NCI-H524 treated with DMSO at 0.1 percent for 48 hours (cell line): ENCODE measurements around the gene NEK2.
"Not testable (repeated sequence)": the region's sequence is repeated elsewhere in the genome, so short reads cannot be mapped to it uniquely, and the experiment has no call there.

Experiments used
- DNase-seq: peaks from one replicate; lab custom pipeline; 2025; lab: John Stamatoyannopoulos, UW

Gene NEK2

GRCh38 chr1:211632808-211633523, 42.5 kb downstream of the NEK2 start:
- no peak for DNase-seq

DNA sequence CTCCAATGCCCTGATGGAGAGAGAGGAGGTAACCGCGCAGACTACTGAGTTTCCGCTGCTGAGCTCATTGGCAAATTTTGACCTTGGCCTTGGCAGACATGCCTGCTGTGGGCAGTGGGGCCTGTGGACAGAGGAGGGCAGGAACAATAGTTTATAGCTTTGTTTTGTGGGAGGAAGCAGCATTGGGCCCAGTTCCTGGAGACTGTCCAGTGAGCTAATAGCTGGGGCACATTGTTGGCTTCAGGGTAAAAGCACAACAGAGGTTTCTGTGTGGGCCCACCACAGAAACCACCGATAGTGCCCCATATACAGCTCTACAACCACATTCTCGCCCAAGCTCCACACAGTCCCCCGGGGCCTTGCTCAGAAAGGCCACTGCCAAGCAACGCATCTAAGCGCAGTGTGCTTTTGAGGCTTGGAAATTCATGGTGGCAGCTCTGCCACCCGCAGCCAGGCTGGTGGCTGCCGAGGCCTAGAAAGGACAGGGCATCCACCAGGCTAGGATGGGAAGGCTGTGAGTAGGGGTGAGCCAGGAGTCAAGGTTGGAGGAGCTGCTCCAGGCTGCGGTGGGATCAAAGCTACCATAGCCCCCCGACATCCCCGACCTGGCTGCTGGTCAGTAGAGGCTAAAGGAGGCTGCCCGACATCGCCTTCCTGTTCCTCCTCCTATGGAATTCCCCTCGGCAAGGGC, 43.2 kb downstream of the NEK2 start:
- no peak for DNase-seq

GRCh38 chr1:211631168-211631567, 44.3 kb downstream of the NEK2 start:
- no peak for DNase-seq

- no peak for DNase-seq
Observed at GRCh38 chr1:211630236-211631081, 45.0 kb downstream of the NEK2 start.

DNA sequence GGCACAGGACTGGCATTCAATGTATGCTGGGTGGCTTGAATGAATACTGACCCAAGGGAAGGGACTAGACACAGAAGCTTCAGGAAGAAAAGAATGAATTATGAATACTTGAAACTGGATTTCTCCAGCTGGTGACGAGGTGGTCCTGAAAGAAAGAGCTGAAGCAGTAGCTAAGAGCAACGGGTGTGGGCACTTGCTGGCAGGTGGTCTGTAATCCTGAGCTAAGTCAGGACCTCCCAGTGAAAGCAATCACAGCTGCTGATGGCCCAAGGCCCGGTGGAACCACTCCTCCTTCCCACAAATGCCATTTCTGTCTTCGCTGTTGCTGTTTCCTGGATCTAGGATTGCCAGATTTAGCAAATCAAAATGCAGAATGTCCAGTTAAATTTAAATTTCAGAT, 47.0 kb downstream of the NEK2 start:
- peak; percentile 15 for DNase-seq

- no peak for DNase-seq
Observed at GRCh38 chr1:211627259-211627658, 48.2 kb downstream of the NEK2 start.

DNA sequence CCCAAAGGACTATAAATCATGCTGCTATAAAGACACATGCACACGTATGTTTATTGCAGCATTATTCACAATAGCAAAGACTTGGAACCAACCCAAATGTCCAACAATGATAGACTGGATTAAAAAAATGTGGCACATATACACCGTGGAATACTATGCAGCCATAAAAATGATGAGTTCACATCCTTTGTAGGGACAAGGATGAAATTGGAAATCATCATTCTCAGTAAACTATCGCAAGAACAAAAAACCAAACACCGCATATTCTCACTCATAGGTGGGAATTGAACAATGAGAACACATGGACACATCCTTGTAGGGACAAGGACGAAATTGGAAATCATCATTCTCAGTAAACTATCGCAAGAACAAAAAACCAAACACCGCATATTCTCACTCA, 49.6 kb downstream of the NEK2 start:
- DNase-seq, result not testable (repeated sequence)

- no peak for DNase-seq
Observed at GRCh38 chr1:211625040-211625439, 50.4 kb downstream of the NEK2 start.

DNA sequence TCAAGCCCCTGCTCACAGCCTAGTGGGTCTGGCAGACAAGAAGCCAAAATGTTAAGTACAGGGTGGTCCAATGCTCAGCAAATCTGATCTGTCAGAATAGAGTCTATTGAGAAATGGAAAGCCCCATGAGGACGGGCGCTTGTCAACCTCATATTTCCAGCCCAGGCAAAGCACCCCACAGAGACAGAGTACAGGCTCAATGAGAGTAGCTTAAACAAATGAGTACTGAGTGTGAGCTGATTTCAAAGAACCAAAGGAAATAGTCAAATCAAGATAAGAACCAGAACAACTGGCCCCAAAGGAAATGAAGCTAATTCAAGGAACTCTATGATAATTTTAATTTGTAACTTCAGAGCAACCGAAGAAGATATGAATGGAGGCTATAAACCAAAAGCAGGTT, 51.9 kb downstream of the NEK2 start:
- DNase-seq, result no peak

- no peak for DNase-seq
Observed at GRCh38 chr1:211621447-211622198, 53.8 kb downstream of the NEK2 start.

DNA sequence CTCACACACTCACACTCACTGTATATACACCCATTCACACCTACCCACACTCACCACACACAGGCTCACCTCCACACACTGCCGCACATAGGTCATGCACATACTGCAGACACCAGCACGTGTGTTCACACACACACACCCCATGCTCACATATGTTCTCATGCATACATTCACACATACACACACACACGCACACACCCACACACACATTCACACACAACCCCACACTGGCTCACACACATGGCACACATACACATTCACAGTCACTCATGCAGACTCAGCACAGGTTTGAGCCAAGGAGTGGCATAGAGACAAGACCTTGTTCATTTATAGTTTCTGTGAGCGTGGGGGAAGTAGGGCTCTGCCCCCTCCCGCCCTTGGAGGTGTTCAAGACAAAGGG, 55.3 kb downstream of the NEK2 start:
- DNase-seq, result no peak

- DNase-seq, result no peak
Observed at GRCh38 chr1:211619033-211619996, 56.1 kb downstream of the NEK2 start.

- no peak for DNase-seq
Observed at GRCh38 chr1:211616965-211617297, 58.5 kb downstream of the NEK2 start.

DNA sequence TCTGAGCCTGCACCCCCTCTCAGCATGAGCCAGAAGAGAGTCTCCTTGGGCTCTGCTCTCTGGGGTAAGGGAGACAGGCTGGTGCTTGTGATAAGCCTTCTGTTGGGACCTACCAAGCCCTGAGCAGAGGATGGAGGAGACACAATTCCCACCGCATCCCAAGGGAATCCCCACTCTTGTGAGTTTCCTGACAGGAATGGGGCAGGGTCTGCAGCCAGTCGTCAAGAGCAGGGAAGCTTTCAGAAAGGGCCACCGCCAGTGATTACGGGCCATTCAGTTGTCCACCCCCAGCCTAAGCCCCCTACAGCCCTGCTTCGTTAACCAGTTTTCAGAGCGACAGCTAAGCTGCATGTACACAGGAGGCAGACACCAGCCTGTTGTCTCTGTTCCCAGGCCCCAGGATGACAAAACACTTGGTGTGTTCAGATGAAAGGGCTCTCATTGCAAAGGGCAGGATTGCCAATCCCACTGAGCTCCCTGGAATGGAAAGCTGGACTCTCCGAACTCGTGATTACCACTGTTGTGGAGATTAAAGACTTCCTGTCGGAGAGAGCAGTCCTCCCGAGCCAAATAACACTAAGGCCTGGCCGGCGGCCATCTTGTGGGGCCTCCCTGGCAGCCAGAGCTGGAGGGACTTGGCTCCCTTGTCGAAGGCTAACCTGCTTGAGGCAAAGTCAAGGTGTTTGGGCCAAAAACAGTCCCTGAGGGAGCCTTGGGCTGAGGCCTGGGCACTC, 59.0 kb downstream of the NEK2 start:
- DNase-seq, result no peak

DNA sequence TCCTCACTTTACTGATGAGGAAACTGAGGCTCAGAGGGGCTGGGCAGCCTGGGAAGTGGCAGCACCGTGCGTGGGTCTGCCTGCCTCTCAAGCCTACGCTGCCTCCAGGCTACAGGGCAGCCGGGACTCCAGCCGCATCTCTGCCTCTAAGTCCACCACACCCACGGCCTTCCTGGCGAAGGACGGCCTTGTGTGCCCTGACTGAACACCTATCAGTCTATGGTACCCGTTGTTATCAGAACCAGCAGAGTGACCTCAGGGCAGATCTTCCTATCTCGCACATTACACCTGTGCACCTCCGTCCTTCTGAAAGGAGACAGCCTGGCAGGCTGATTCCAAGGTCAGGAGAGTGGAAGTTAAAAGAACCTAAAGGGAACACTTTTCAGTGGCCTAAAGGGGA, 60.8 kb downstream of the NEK2 start:
- no peak for DNase-seq

GRCh38 chr1:211613951-211614350, 61.5 kb downstream of the NEK2 start:
- DNase-seq, result no peak

DNA sequence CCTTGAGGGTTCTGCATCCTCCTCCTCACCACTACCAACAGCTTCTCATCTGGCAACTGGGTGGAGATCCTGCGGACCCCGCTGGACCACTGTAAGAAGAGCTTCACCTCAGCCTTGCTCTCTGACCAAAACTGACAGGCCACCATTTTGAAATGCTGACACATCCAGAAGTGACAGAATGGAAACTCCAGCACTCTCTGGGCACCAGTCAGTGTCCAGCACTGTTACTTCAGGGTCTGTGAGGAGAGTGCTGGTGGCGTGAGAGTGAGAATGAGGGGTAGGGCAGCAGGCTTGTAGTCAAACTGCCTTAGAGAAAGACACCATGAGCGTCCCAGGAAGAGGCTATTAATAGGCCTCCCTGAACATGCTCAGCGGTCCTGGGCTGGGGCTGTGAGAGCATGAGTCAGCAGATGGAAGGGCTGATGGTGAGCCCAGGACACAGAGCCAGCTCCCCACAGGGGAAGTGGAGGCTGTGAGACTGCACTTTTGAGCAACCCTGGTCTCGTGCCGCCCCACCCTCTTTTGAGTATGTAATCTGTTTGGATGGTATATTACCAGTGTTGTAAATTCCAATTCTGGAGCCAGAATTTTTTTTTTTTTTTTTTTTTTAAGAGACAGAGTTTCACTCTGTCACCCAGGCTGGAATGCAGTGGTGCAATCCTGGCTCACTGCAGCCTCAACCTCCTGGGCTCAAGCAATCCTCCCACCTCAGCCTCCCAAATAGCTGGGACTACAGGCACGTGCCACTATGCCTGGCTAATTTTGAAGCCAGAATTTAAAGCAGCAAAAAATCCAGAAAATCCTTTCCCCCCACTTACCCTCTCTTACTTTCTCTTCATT, 62.1 kb downstream of the NEK2 start:
- DNase-seq, result no peak

DNA sequence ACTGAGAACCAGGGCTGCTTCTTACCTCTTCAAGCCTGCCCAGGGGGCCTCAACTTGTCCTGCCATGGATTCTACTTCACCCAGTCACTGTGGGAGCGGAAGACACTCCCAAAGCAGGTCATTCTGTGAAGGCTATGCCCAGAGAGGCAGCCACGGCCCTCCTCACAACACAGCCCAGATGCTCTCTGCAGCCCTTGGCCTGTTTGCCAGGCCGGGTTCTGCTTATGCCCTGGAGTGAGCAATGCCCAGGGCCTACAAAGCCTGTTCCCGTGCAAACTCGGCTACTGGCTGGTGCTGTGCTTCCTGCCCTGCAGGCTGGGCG, 62.7 kb downstream of the NEK2 start:
- DNase-seq, result no peak
